ENCODE measurements around the gene TSPAN18. TPM values are rescaled to one million over a fixed set of nuclear protein-coding genes. Genes with fewer than 3 reads are reported as not detected.

The TSPAN18 gene
- total RNA-seq, 2 donors from 2014 or later = 2.0 to 7.7 TPM

GRCh38 chr11:44833877-44834452 is 107.2 kb downstream of the TSPAN18 start:
- DNase-seq (ENCODE audit: low spot score) (no peak), ATAC-seq (ENCODE audit: insufficient number of reproducible peaks, low FRiP score, low read depth) (no peak)
- Histone ChIP-seq H3K9me3 (no peaks in the 10 kb centered on the region), H3K4me1 (ENCODE audit: control insufficient read depth in 1 of 2, low read depth in 2 of 2) (peaks cover 0 to 5% of the 10 kb centered on the region in 2 donors), H3K27me3 (replicated peaks; ENCODE audit: insufficient read depth) (no peaks in the 10 kb centered on the region), H3K4me3 (no peak overlapping the region), H3K36me3 (no peaks in the 10 kb centered on the region), H3K27ac (no peak overlapping the region)
- no peak for TF ChIP-seq CTCF (IDR thresholded peaks at IDR 0.05)

GRCh38 chr11:44834846-44835245 is 108.1 kb downstream of the TSPAN18 start:
- peaks cover 0 to 5% of the 10 kb centered on the region in 2 donors for H3K4me1 ChIP-seq (ENCODE audit: control insufficient read depth in 1 of 2, low read depth in 2 of 2)
- H3K4me3 ChIP-seq = no peak overlapping the region
- no peak for ATAC-seq (ENCODE audit: insufficient number of reproducible peaks, low FRiP score, low read depth)
- no peak for DNase-seq (ENCODE audit: low spot score)
- no peaks in the 10 kb centered on the region for H3K36me3 ChIP-seq
- H3K9me3 ChIP-seq = no peaks in the 10 kb centered on the region
- no peak for TF ChIP-seq CTCF (IDR thresholded peaks at IDR 0.05)
- H3K27me3 ChIP-seq (replicated peaks; ENCODE audit: insufficient read depth) = no peaks in the 10 kb centered on the region
- H3K27ac ChIP-seq = no peak overlapping the region

GRCh38 chr11:44835296-44835695 is 108.5 kb downstream of the TSPAN18 start:
- Histone ChIP-seq H3K27me3 (replicated peaks; ENCODE audit: insufficient read depth) (no peaks in the 10 kb centered on the region), H3K36me3 (no peaks in the 10 kb centered on the region), H3K4me3 (no peak overlapping the region), H3K27ac (no peak overlapping the region), H3K4me1 (ENCODE audit: control insufficient read depth in 1 of 2, low read depth in 2 of 2) (peaks cover 0 to 5% of the 10 kb centered on the region in 2 donors), H3K9me3 (no peaks in the 10 kb centered on the region)
- DNase-seq (ENCODE audit: low spot score) = no peak
- no peak for ATAC-seq (ENCODE audit: insufficient number of reproducible peaks, low FRiP score, low read depth)
- TF ChIP-seq CTCF (IDR thresholded peaks at IDR 0.05) = no peak

- Histone ChIP-seq H3K36me3 (no peaks in the 10 kb centered on the region), H3K27ac (no peak overlapping the region), H3K4me1 (ENCODE audit: control insufficient read depth in 1 of 2, low read depth in 2 of 2) (peaks cover 0 to 5% of the 10 kb centered on the region in 2 donors), H3K9me3 (no peaks in the 10 kb centered on the region), H3K27me3 (replicated peaks; ENCODE audit: insufficient read depth) (no peaks in the 10 kb centered on the region), H3K4me3 (no peak overlapping the region)
- ATAC-seq (ENCODE audit: insufficient number of reproducible peaks, low FRiP score, low read depth) (no peak), DNase-seq (ENCODE audit: low spot score) (no peak)
- no peak for TF ChIP-seq CTCF (IDR thresholded peaks at IDR 0.05)
Observed at GRCh38 chr11:44835938-44836337, 109.2 kb downstream of the TSPAN18 start.

- peaks cover 0 to 13% of the 10 kb centered on the region in 2 donors for H3K4me1 ChIP-seq (ENCODE audit: control insufficient read depth in 1 of 2, low read depth in 2 of 2)
- no peaks in the 10 kb centered on the region for H3K36me3 ChIP-seq
- H3K9me3 ChIP-seq = no peaks in the 10 kb centered on the region
- DNase-seq (ENCODE audit: low spot score) = no peak
- H3K27ac ChIP-seq = no peak overlapping the region
- ATAC-seq (ENCODE audit: insufficient number of reproducible peaks, low FRiP score, low read depth) = no peak
- H3K4me3 ChIP-seq = no peak overlapping the region
- TF ChIP-seq CTCF (IDR thresholded peaks at IDR 0.05) = no peak
- H3K27me3 ChIP-seq (replicated peaks; ENCODE audit: insufficient read depth) = no peaks in the 10 kb centered on the region
Observed at GRCh38 chr11:44837661-44838060, 110.9 kb downstream of the TSPAN18 start.
